ENCODE measurements around the gene CUX1.

DNA sequence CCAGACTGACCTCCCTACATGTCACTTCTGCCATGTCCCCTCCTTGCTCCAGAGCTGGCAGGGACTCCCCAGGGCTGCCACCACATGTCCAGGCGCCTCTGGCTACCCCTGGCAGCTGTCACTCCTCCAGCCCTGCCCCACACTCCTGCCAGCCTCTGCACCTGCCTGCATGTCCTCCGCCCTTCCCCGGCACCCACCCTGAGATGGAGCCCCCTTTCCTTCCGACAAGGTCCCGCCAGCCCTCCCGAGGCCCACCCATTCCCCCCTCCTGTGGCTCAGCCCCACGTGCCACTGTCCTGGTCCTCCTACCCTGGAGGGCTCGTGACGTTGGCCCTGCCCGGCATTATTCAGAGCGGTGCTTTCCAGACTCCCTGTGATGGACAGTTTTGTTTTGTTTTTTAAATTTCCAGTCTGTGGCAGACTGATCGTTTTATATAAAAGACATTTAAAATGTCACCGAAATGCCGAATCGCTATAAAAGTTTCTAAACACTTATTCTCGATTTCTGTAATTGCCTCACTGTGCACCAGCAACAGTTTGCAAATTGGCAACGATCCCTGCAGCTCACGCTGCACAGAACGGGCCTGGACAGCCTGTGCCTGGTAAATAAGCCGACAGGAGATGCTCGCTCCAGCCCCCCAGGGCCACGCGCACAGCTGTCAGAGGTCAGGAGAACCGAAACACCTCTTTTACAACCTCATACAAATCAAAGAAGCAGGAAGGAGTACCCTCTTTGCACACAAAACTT is 358.2 kb downstream of the CUX1 start:
- TF ChIP-seq CTCF (tag by site-specific recombination; IDR thresholded peaks at IDR 0.05) (no peak), ZNF561 (tag by site-specific recombination; IDR thresholded peaks at IDR 0.05; ENCODE audit: borderline replicate concordance) (no peak), ZNF223 (tag by site-specific recombination; IDR thresholded peaks at IDR 0.05) (no peak), ZNF843 (tag by site-specific recombination; IDR thresholded peaks at IDR 0.05) (no peak), ZBTB7A (tag by site-specific recombination; IDR thresholded peaks at IDR 0.05; ENCODE audit: low read depth) (no peak), REST (tag by site-specific recombination; IDR thresholded peaks at IDR 0.05) (no peak), ZNF621 (tag by site-specific recombination; IDR thresholded peaks at IDR 0.05) (no peak), PRDM1 (tag by site-specific recombination; IDR thresholded peaks at IDR 0.05) (no peak)
